Sigmoid colon (tissue), 7 donors: ENCODE measurements around the gene FAM186B. TPM values are rescaled to one million over a fixed set of nuclear protein-coding genes. Genes with fewer than 3 reads are reported as not detected.

ENCODE experiments used
- DNase-seq: peaks from one replicate; pipeline ENCODE4 v3.0.0-alpha.2; 2019
- H3K27ac ChIP-seq, 4 donors: fragments of 200-600 bp; sonication (generic); one replicate each; pipeline ENCODE4 v1.5.1; 2016 to 2019; ENCODE audit warnings: mild to moderate bottlenecking in 1 of 4
- H3K27me3 ChIP-seq, 3 donors: fragments of 200-600 bp; sonication (generic); one replicate each; pipeline ENCODE4 v1.5.1; 2019; ENCODE audit warnings: mild to moderate bottlenecking in 1 of 3
- H3K36me3 ChIP-seq, 4 donors: fragments of 200-600 bp; sonication (generic); one replicate each; pipeline ENCODE4 v1.5.1; 2016 to 2019
- H3K4me1 ChIP-seq, 4 donors: fragments of 200-600 bp; sonication (generic); one replicate each; pipeline ENCODE4 v1.5.1; 2017 to 2019
- H3K4me3 ChIP-seq, 4 donors: fragments of 200-600 bp; sonication (generic); one replicate each; pipeline ENCODE4 v1.5.1; 2017 to 2019; ENCODE audit warnings: mild to moderate bottlenecking in 2 of 4, moderate library complexity in 1 of 4
- H3K9me3 ChIP-seq, 4 donors: fragments of 200-600 bp in 3 of 4; sonication (generic) in 3 of 4; one replicate each; pipeline versions ENCODE4 v1.5.1 to v1.6.1; 2013 to 2019
- EP300 ChIP-seq, 4 donors: sonication (generic); formaldehyde crosslinking; IDR thresholded peaks; one replicate each; pipeline ENCODE4 v1.6.1; 2017; ENCODE audit warnings: antibody characterized with exemption in 4 of 4
- POLR2A ChIP-seq, 2 donors: fragments of 450-650 bp; IDR thresholded peaks; one replicate each; pipeline ENCODE4 v1.6.1; 2016; ENCODE audit warnings: antibody characterized with exemption in 2 of 2, mild to moderate bottlenecking in 2 of 2, moderate library complexity in 2 of 2
- POLR2AphosphoS5 ChIP-seq, 4 donors: sonication (generic); formaldehyde crosslinking; IDR thresholded peaks; one replicate each; pipeline ENCODE4 v1.6.1; 2017; ENCODE audit warnings: antibody characterized with exemption in 4 of 4
- WGBS, 2 donors: extraction: QIAGEN DNeasy Blood & Tissue Kit; methylation state at CpG; one replicate each; pipeline ENCODE4 v1.1.7; 2013; 5-methylcytosine and 5-hydroxymethylcytosine counted together
- intact Hi-C: fragments of 100-400 bp; cut with DNase I; formaldehyde crosslinking; loops from one replicate; pipeline ENCODE4 v1.15.1; 2023
- polyA plus RNA-seq, 3 donors: library from polyadenylated mRNA; stranded (reverse); fragments of 200-250 nt; gene quantifications; one replicate each; pipeline ENCODE4 v1.2.3, GENCODE V29; 2013
- total RNA-seq, 4 donors: library from RNA; depleted of rRNA; stranded (reverse); fragments of >200 nt; gene quantifications; one replicate each; pipeline ENCODE4 v1.1.0, GENCODE V29; 2016
- TF ChIP-seq, protein P1 (sequence below), 4 experiments: fragments of 450-650 bp in 3 of 4; fragments of 200-600 bp in 1 of 4; IDR thresholded peaks; one replicate each; pipeline ENCODE4 v1.5.1; 2016 to 2019; ENCODE audit warnings: antibody characterized with exemption in 4 of 4, mild to moderate bottlenecking in 3 of 4, moderate library complexity in 2 of 4
- donor health status: healthy with polysubstance abuse.
- donor health status: Bipolar disorder and iron deficiency.
- donor health status: healthy.

Gene FAM186B
- total and polyA plus RNA-seq, 7 donors: 0.16 to 0.54 (median 0.22) TPM; not detected in 4

DNA sequence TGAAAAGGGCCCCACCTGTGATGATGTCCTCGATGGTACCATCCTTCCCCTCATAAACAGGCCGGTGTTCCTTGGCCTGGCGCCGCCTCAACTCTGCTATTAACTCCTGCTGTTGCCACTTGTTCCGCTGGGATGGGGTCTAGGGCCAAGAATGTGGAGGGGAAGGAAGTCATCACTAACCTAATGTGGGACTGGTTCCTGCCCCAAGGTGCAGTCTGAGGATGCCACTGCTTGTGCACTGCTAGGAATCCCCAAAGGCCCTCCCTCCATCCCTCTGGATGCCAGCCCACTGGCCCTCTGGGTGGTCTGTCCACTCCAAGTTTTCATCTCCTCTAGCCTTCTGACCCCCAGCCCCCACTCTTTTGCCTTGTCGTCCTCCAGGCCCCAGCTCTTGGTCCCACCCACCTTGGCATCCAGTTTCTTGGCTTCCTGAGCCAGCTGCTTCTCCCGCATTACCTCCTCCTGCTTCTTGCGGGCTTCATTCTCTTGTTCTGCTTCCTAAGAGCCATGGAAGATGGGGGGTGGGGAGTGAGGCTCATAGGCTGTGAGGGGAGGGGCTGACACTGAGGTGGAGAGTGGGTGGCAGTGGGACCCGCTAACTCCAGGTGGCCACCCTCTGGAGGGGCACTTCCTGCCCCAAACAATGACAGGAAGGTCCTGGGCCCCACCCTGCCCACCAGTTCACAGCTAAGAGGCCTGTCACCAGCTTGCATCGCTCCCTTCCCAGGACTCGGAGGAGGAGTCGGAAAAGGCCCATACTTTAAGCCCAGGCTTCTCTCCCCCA lies 41.6 kb upstream of the FAM186B start:
- TF ChIP-seq EP300 (IDR thresholded peaks at IDR 0.05): no peak
- TF ChIP-seq POLR2A (IDR thresholded peaks at IDR 0.05): no peak
- no peak for TF ChIP-seq POLR2AphosphoS5 (IDR thresholded peaks at IDR 0.05)
- TF ChIP-seq, protein P1, sequence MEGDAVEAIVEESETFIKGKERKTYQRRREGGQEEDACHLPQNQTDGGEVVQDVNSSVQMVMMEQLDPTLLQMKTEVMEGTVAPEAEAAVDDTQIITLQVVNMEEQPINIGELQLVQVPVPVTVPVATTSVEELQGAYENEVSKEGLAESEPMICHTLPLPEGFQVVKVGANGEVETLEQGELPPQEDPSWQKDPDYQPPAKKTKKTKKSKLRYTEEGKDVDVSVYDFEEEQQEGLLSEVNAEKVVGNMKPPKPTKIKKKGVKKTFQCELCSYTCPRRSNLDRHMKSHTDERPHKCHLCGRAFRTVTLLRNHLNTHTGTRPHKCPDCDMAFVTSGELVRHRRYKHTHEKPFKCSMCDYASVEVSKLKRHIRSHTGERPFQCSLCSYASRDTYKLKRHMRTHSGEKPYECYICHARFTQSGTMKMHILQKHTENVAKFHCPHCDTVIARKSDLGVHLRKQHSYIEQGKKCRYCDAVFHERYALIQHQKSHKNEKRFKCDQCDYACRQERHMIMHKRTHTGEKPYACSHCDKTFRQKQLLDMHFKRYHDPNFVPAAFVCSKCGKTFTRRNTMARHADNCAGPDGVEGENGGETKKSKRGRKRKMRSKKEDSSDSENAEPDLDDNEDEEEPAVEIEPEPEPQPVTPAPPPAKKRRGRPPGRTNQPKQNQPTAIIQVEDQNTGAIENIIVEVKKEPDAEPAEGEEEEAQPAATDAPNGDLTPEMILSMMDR (IDR thresholded peaks at IDR 0.05): no peak
- intact Hi-C loops: no loop called here
- Histone ChIP-seq H3K36me3 (peaks cover 12 to 80% (median 23%) of the 10 kb centered on the region in 4 donors), H3K4me3 (no peak overlapping the region), H3K9me3 (no peaks in the 10 kb centered on the region), H3K27me3 (no peaks in the 10 kb centered on the region), H3K4me1 (peaks cover 0 to 22% (median 10%) of the 10 kb centered on the region in 4 donors), H3K27ac (peak overlapping the region in 3 of 4 donors; percentile 4 to 40 (median 19))
- 87 to 88% methylated on average over 12 of the region's 12 CpGs for WGBS, 2 donors
- DNase-seq: no peak

DNA sequence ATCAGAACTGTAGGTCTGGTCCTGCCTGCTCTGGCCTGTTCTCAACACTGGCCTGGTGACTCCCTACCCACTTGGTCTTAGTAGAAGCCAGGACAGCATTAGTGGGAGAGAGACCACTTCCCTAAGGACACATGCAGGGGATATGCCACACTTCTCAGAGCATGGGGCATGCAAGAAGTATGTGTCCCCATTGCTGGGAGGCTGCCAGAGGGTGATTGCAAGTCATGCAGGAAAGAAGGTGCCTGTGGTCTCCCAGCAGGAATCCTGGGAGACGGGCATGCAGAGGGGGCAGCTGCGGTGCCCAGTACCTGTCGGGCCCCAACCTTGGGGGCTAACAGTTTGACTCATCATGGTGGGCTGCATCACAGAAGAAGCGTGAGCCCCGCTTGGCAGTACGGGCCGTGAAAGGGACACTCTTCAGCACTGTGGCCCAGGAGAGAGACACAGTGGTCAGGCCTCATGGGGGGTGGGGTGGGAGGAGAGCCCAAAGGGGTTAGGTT lies 40.9 kb upstream of the FAM186B start:
- H3K9me3 ChIP-seq: no peaks in the 10 kb centered on the region
- H3K4me1 ChIP-seq: peaks cover 0 to 22% (median 10%) of the 10 kb centered on the region in 4 donors
- no peak overlapping the region for H3K27ac ChIP-seq
- WGBS, 2 donors: 96% methylated on average over 7 of the region's 7 CpGs
- no peak overlapping the region for H3K4me3 ChIP-seq
- H3K36me3 ChIP-seq: peaks cover 12 to 80% (median 23%) of the 10 kb centered on the region in 4 donors
- intact Hi-C loops: no loop called here
- no peak for DNase-seq
- TF ChIP-seq POLR2AphosphoS5 (IDR thresholded peaks at IDR 0.05): no peak
- TF ChIP-seq POLR2A (IDR thresholded peaks at IDR 0.05): no peak
- TF ChIP-seq EP300 (IDR thresholded peaks at IDR 0.05): no peak
- TF ChIP-seq, protein P1 (IDR thresholded peaks at IDR 0.05): no peak
- no peaks in the 10 kb centered on the region for H3K27me3 ChIP-seq

DNA sequence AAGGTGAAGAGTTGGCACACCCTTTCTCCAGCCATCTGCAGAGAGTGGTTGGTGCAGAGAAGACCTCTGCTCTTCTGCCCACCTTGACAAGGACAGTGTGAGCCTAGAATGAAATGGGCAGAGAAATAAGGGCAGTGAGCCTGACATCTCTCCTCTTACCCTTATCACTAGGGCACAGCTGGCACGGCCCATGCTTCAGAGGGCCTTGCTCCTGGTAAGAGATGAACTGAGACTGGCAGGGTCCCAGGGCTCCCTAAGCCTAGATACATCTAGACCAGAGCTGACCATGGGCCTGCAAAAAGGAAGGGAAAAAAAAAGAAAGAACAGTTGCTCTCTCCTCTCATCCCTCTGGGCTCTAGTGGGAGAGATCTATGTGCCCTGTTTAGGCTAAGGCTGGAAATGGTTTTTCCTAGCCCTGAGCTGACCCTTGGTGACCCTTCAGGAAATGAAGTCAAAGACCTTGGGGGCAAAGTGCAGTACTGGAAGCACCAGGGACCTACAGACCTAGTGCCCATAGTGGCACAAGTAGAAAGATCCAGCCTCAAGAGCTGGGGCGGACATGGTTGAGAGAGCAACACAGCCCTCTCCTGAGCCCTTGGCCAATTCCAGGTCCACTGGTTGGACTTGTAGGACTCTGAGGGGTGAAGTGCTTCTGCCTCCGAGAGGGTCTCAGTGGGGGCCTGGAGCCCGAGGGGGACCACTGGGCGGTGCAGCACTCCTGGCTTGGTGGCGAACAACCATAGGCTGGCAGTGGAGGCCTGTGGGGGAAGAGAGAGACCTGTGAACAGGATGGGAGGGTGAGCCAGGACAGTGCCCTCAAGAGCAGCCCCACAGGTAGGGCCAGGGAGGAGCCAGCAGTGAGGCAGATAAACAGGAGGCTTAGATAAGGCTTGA lies 40.0 kb upstream of the FAM186B start:
- Histone ChIP-seq H3K4me3 (no peak overlapping the region), H3K4me1 (peaks cover 0 to 22% (median 10%) of the 10 kb centered on the region in 4 donors), H3K9me3 (no peaks in the 10 kb centered on the region), H3K27me3 (no peaks in the 10 kb centered on the region), H3K36me3 (peaks cover 12 to 80% (median 21%) of the 10 kb centered on the region in 4 donors), H3K27ac (no peak overlapping the region)
- WGBS, 2 donors: 93 to 94% methylated on average over 6 of the region's 6 CpGs
- intact Hi-C loops: loop anchor here (2.0 kb wide), 1 partner anchor 27 kb away; no protein-coding TSS in a partner anchor
- no peak for DNase-seq
- TF ChIP-seq EP300 (IDR thresholded peaks at IDR 0.05): no peak
- TF ChIP-seq POLR2AphosphoS5 (IDR thresholded peaks at IDR 0.05): no peak
- TF ChIP-seq POLR2A (IDR thresholded peaks at IDR 0.05): no peak
- TF ChIP-seq, protein P1 (IDR thresholded peaks at IDR 0.05): no peak

DNA sequence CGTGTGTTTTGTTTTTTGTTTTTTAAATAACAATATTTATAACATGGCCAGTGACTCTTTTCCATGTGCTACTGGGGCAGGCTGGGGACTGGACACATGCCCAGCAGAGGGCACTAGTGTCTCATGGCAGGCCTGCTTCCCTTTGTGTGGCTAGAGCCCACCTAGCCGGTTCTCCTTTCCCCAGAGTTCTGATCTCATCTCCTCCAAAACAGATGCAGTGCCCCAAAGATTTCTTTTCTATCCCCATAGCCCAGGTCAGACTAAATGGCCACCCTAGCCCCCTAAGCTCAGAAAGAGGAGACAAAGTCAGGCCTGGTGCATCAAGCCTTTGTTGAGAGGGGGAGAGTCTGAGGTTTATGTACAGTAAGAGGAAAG lies 39.2 kb upstream of the FAM186B start:
- 2 to 3% methylated on average over 2 of the region's 2 CpGs for WGBS, 2 donors
- intact Hi-C loops: loop anchor here (1.0 to 2.0 kb wide), 2 partner anchors 28 to 63 kb away; partner anchors contain the start of gene FMNL3
- peak; percentile 93 for DNase-seq

More for the DNA sequence above, 39.2 kb upstream of the FAM186B start:
- TF ChIP-seq POLR2AphosphoS5 (IDR thresholded peaks at IDR 0.05) (peak in 1 of 4 donors; percentile 17), POLR2A (IDR thresholded peaks at IDR 0.05) (no peak), EP300 (IDR thresholded peaks at IDR 0.05) (no peak)
- TF ChIP-seq, protein P1 (IDR thresholded peaks at IDR 0.05): peak; percentile 93 to 98 (median 95)
- H3K27me3 ChIP-seq: no peaks in the 10 kb centered on the region
- no peaks in the 10 kb centered on the region for H3K9me3 ChIP-seq
- peak overlapping the region in 3 of 4 donors; percentile 11 to 40 (median 18) for H3K27ac ChIP-seq
- H3K36me3 ChIP-seq: peaks cover 10 to 80% (median 21%) of the 10 kb centered on the region in 4 donors
- peaks cover 0 to 22% (median 10%) of the 10 kb centered on the region in 4 donors for H3K4me1 ChIP-seq
- no peak overlapping the region for H3K4me3 ChIP-seq
